H1 (cell line): Measurements from ENCODE around the gene CLN3. TPM values are rescaled to one million over a fixed set of nuclear protein-coding genes. Genes with fewer than 3 reads are reported as not detected.

Experiments used
- CTCF ChIA-PET: fragments of 300-600 bp; sonication (Branson Sonifier 250); formaldehyde crosslinking; loops from one replicate; lab custom pipeline; 2021; ENCODE audit not compliant: partially characterized antibody; lab: Charles Lee
- POLR2A ChIA-PET: fragments of 300-600 bp; sonication (Branson Sonifier 250); formaldehyde crosslinking; loops from one replicate; lab custom pipeline; 2021; ENCODE audit warnings: inconsistent platforms; ENCODE audit not compliant: partially characterized antibody; lab: Charles Lee
- DNase-seq, 2 experiments: peaks; one replicate each; pipeline versions ENCODE4 v3.0.0 to v3.0.0-alpha.2; 2010 to 2022; ENCODE audit warnings: low spot score in 2 of 2, low read depth in 1 of 2, mixed read lengths in 1 of 2
- FAIRE-seq: peaks from 2 replicates; lab custom pipeline; 2011; peaks lifted over from hg19 to GRCh38; lab: Jason Lieb, UNC
- H2AFZ ChIP-seq: 2 replicates; pipeline ENCODE4 v1.8.1; 2012; ENCODE audit warnings: low read length, inconsistent platforms
- H2AK5ac ChIP-seq: 2 replicates; pipeline ENCODE4 v1.6.1; 2013; ENCODE audit warnings: low read depth, low read length
- H2BK120ac ChIP-seq: replicated peaks from 2 replicates; pipeline ENCODE3; 2013; ENCODE audit warnings: low read depth, low read length, inconsistent platforms
- H2BK12ac ChIP-seq: 2 replicates; pipeline ENCODE4 v1.6.1; 2013; ENCODE audit warnings: low read depth, low read length
- H2BK15ac ChIP-seq: 2 replicates; pipeline ENCODE4 v1.6.1; 2013; ENCODE audit warnings: low read length
- H2BK20ac ChIP-seq: 2 replicates; pipeline ENCODE4 v1.6.1; 2013; ENCODE audit warnings: low read length
- H2BK5ac ChIP-seq: 2 replicates; pipeline ENCODE4 v1.6.1; 2013; ENCODE audit warnings: low read depth, low read length
- H3K14ac ChIP-seq: 2 replicates; pipeline ENCODE4 v1.6.1; 2013; ENCODE audit warnings: inconsistent platforms; ENCODE audit not compliant: insufficient read length
- H3K18ac ChIP-seq: 2 replicates; pipeline ENCODE4 v1.6.1; 2013; ENCODE audit warnings: low read length; ENCODE audit errors: extremely low read depth
- H3K23ac ChIP-seq: 2 replicates; pipeline ENCODE4 v1.6.1; 2013; ENCODE audit warnings: inconsistent platforms; ENCODE audit not compliant: insufficient read length
- H3K23me2 ChIP-seq: 2 replicates; pipeline ENCODE4 v1.6.1; 2013; ENCODE audit warnings: low read depth, low read length
- H3K27ac ChIP-seq: 2 replicates; pipeline ENCODE4 v1.6.1; 2011; ENCODE audit warnings: low read depth, low read length, inconsistent platforms
- H3K27me3 ChIP-seq, 4 experiments: replicated peaks in 1 of 4; 1 replicate in 1 of 4; 2 replicates in 3 of 4; pipeline versions ENCODE4 v1.6.1 to v1.8.1; 2011 to 2013; ENCODE audit warnings: low read length in 3 of 4, mild to moderate bottlenecking in 3 of 4, inconsistent platforms in 2 of 4, mixed read lengths in 2 of 4, moderate library complexity in 1 of 4; ENCODE audit not compliant: control insufficient read depth in 3 of 4, insufficient read depth in 3 of 4; ENCODE audit errors: extremely low read depth in 1 of 4
- H3K36me3 ChIP-seq, 4 experiments: 2 replicates each; pipeline versions ENCODE4 v1.6.1 to v1.8.1; 2011 to 2013; ENCODE audit warnings: mild to moderate bottlenecking in 4 of 4, low read length in 3 of 4, moderate library complexity in 2 of 4, control low read depth in 1 of 4, inconsistent platforms in 1 of 4; ENCODE audit not compliant: insufficient read depth in 4 of 4, control insufficient read depth in 2 of 4
- H3K4ac ChIP-seq: replicated peaks from 2 replicates; pipeline ENCODE3; 2013; ENCODE audit warnings: low read length, low read depth, mixed read lengths, inconsistent platforms; ENCODE audit not compliant: insufficient read length
- H3K4me1 ChIP-seq, 4 experiments: replicated peaks in 1 of 4; 1 replicate in 1 of 4; 2 replicates in 3 of 4; pipeline versions ENCODE4 v1.6.1 to v1.8.1; 2011 to 2013; ENCODE audit warnings: low read length in 3 of 4, inconsistent platforms in 2 of 4, mixed read lengths in 1 of 4; ENCODE audit not compliant: insufficient read depth in 4 of 4, control insufficient read depth in 3 of 4
- H3K4me2 ChIP-seq, 2 experiments: 2 replicates each; pipeline versions ENCODE4 v1.6.1 to v1.8.1; 2011 to 2013; ENCODE audit warnings: low read depth in 2 of 2, low read length in 2 of 2, control low read depth in 1 of 2, inconsistent platforms in 1 of 2, mild to moderate bottlenecking in 1 of 2; ENCODE audit not compliant: insufficient read depth in 1 of 2
- H3K4me3 ChIP-seq, 4 experiments: fragments of 200-600, 300-600 bp in 1 of 4; sonication (generic), shearing (Covaris generic), sonication (Bioruptor Twin) in 1 of 4; 2 replicates each; pipeline versions ENCODE4 v1.5.1 to v1.8.1; 2011 to 2016; ENCODE audit warnings: low read length in 4 of 4, low read depth in 3 of 4, control low read depth in 2 of 4, inconsistent platforms in 2 of 4, mild to moderate bottlenecking in 2 of 4, mixed read lengths in 1 of 4, moderate library complexity in 1 of 4; ENCODE audit not compliant: insufficient read depth in 2 of 4; ENCODE audit errors: extremely low read depth in 1 of 4
- H3K56ac ChIP-seq: replicated peaks from 2 replicates; pipeline ENCODE3; 2013; ENCODE audit warnings: low read depth, mild to moderate bottlenecking, mixed read lengths, low read length, inconsistent platforms; ENCODE audit not compliant: insufficient read length
- H3K79me1 ChIP-seq: 2 replicates; pipeline ENCODE4 v1.6.1; 2013; ENCODE audit warnings: low read depth, low read length, control low read depth
- H3K79me2 ChIP-seq, 2 experiments: 2 replicates each; pipeline versions ENCODE4 v1.6.1 to v1.8.1; 2012 to 2013; ENCODE audit warnings: low read length in 2 of 2, mild to moderate bottlenecking in 2 of 2, inconsistent platforms in 1 of 2; ENCODE audit not compliant: insufficient read depth in 2 of 2, control insufficient read depth in 1 of 2
- H3K9ac ChIP-seq, 4 experiments: replicated peaks in 1 of 4; 1 replicate in 1 of 4; 2 replicates in 3 of 4; pipeline versions ENCODE4 v1.6.1 to v1.8.1; 2011 to 2013; ENCODE audit warnings: low read depth in 3 of 4, low read length in 3 of 4, control low read depth in 2 of 4, mild to moderate bottlenecking in 2 of 4, moderate library complexity in 2 of 4, inconsistent platforms in 1 of 4; ENCODE audit errors: extremely low read depth in 1 of 4
- H3K9me3 ChIP-seq, 2 experiments: 2 replicates each; pipeline versions ENCODE4 v1.6.1 to v1.8.1; 2012 to 2013; ENCODE audit warnings: mild to moderate bottlenecking in 2 of 2, moderate library complexity in 2 of 2, control low read depth in 1 of 2, inconsistent platforms in 1 of 2, low read depth in 1 of 2, low read length in 1 of 2, mixed read lengths in 1 of 2; ENCODE audit not compliant: insufficient read depth in 2 of 2
- H4K20me1 ChIP-seq, 2 experiments: replicated peaks in 1 of 2; 2 replicates each; pipeline versions ENCODE3 to v1.8.1; 2011 to 2013; ENCODE audit warnings: inconsistent platforms in 2 of 2, low read length in 2 of 2, mild to moderate bottlenecking in 1 of 2; ENCODE audit not compliant: insufficient read depth in 2 of 2, control insufficient read depth in 1 of 2
- H4K5ac ChIP-seq: 2 replicates; pipeline ENCODE4 v1.6.1; 2013; ENCODE audit warnings: low read length, low read depth, mixed read lengths, inconsistent platforms; ENCODE audit not compliant: insufficient read length
- H4K8ac ChIP-seq: 2 replicates; pipeline ENCODE4 v1.8.0; 2013; ENCODE audit warnings: mild to moderate bottlenecking, moderate library complexity, low read length, inconsistent platforms; ENCODE audit not compliant: insufficient read depth; ENCODE audit errors: extremely low read depth
- H4K91ac ChIP-seq: replicated peaks from 2 replicates; pipeline ENCODE3; 2013; ENCODE audit warnings: low read length, mixed read lengths, inconsistent platforms; ENCODE audit not compliant: insufficient read length
- BCL11A ChIP-seq, 2 experiments: IDR thresholded peaks; one replicate each; pipeline ENCODE4 v1.6.1; 2011; ENCODE audit warnings: low read depth in 2 of 2, low read length in 2 of 2, mild to moderate bottlenecking in 2 of 2
- JUN ChIP-seq: IDR thresholded peaks from 2 replicates; pipeline ENCODE4 v1.6.1; 2011; ENCODE audit warnings: low read depth, mild to moderate bottlenecking, improper control_type of control experiment, low read length
- MAX ChIP-seq: IDR thresholded peaks from 2 replicates; pipeline ENCODE4 v1.6.1; 2012; ENCODE audit warnings: inconsistent platforms
- SAP30 ChIP-seq: fragments of 300-600 bp; sonication (generic); IDR thresholded peaks from 2 replicates; pipeline ENCODE4 v1.7.1; 2012; ENCODE audit warnings: low read length, moderate library complexity, mild to moderate bottlenecking, inconsistent platforms; ENCODE audit not compliant: insufficient read depth, insufficient replicate concordance
- SIN3A ChIP-seq, 2 experiments: IDR thresholded peaks in 1 of 2; conservative IDR thresholded peaks in 1 of 2; 2 replicates each; pipeline ENCODE4 v1.6.1; 2011 to 2012; ENCODE audit warnings: low read length in 2 of 2, improper control_type of control experiment in 1 of 2, low read depth in 1 of 2, mild to moderate bottlenecking in 1 of 2
- SP4 ChIP-seq: IDR thresholded peaks from 2 replicates; pipeline ENCODE4 v1.6.1; 2012; ENCODE audit warnings: low read length, inconsistent platforms
- YY1 ChIP-seq: IDR thresholded peaks from 2 replicates; pipeline ENCODE4 v1.6.1; 2011; ENCODE audit warnings: low read depth, mild to moderate bottlenecking, low read length
- WGBS, 2 experiments: shearing (Covaris generic) in 1 of 2; methylation state at CpG; one replicate each; pipeline versions ENCODE4 v1.1.6 to v1.1.7; 2013 to 2015; ENCODE audit warnings: low lambda C conversion rate in 2 of 2, mixed read lengths in 2 of 2, inconsistent platforms in 1 of 2, low coverage in 1 of 2, missing lambda C conversion rate in 1 of 2; ENCODE audit not compliant: insufficient replicate concordance in 2 of 2, insufficient coverage in 1 of 2, insufficient read length in 1 of 2; ENCODE audit errors: extremely low coverage in 1 of 2, missing lambda C conversion rate in 1 of 2; 5-methylcytosine and 5-hydroxymethylcytosine counted together
- polyA plus RNA-seq, 7 experiments: library from polyadenylated mRNA; depleted of rRNA in 3 of 7; stranded (reverse) in 5 of 7; unstranded in 2 of 7; fragments of >200 nt in 5 of 7; fragments of 200-250 nt in 2 of 7; gene quantifications; 1 replicate in 5 of 7; 2 replicates in 1 of 7; 4 replicates in 1 of 7; pipeline versions ENCODE4 v1.2.1 to v1.2.3, GENCODE V29; 2011 to 2013; ENCODE audit warnings: missing spikeins in 2 of 7, mixed read lengths in 2 of 7
- total RNA-seq: library from RNA; stranded (reverse); fragmentation: NEBNext Ultra II Directional; extraction: Animal tissue kit (Norgen Biotek cat#: 25700); gene quantifications from 2 replicates; pipeline ENCODE4 v1.2.1, GENCODE V29; 2021

The CLN3 gene
- total and polyA plus RNA-seq, 2 of the 8 experiments (the other 6 are each of a cell fraction or from before 2014, with no cell fraction given) = 22.9 to 44.3 TPM

DNA sequence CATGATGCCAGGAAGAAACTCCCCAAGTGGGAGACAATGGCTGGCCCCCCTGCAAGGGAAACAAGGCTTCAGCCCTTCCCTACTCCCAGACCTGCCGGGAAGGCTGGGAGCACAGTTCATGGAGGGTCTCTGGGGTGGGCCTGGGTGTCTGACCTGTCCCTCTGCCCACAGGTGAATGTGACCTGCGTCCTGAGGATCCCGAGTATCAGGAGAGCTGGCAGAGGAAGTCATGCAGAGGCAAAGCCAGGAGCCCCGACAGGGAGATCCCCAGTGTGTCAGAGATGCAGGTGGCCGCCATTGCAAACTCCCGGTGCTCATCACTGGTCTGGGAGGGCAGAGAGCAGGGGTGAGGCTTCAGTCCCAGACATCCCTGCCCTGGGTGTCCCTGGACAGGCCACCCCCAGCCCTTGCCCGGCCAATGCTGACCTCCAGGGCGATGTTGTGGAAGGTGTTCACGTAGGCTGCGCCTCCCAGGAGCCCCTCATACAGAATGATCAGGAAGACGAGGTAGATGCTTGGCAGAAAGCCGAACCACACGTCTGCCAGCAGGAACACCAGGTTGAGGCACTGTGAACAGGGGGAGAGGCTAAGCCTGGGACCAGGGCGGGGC, 14.5 kb downstream of the CLN3 start:
- Histone ChIP-seq H3K4me3 (no peak overlapping the region), H2AFZ (no peak overlapping the region), H4K8ac (no peak overlapping the region), H4K5ac (no peak overlapping the region), H3K9me3 (no peaks in the 10 kb centered on the region), H2BK15ac (no peak overlapping the region), H3K79me1 (no peaks in the 10 kb centered on the region), H3K79me2 (no peaks in the 10 kb centered on the region), H2BK120ac (no peak overlapping the region), H3K27ac (no peak overlapping the region), H3K27me3 (no peaks in the 10 kb centered on the region), H2AK5ac (no peak overlapping the region), H4K91ac (no peak overlapping the region), H4K20me1 (peaks cover 0 to 5% of the 10 kb centered on the region in 2 experiments), H3K4me2 (no peak overlapping the region), H3K56ac (no peak overlapping the region), H3K23me2 (no peaks in the 10 kb centered on the region), H3K9ac (no peak overlapping the region), H3K36me3 (peaks cover 0 to 5% (median 1%) of the 10 kb centered on the region in 4 experiments; a peak in 1 of 8 replicates), H3K4ac (no peak overlapping the region), H3K23ac (no peak overlapping the region), H3K4me1 (no peaks in the 10 kb centered on the region), H2BK12ac (no peak overlapping the region), H2BK5ac (no peak overlapping the region), H2BK20ac (no peak overlapping the region), H3K18ac (no peak overlapping the region), H3K14ac (no peak overlapping the region)
- no peak for DNase-seq
- CTCF ChIA-PET = no interaction called here
- TF ChIP-seq YY1 (no peak), BCL11A (IDR thresholded peaks at IDR 0.05; ENCODE audit: low read depth in 2 of 2, low read length in 2 of 2) (no peak), JUN (no peak), SIN3A (conservative IDR thresholded peaks at IDR 0.05 in 1 of 2, IDR thresholded peaks at IDR 0.05 in 1 of 2; ENCODE audit: low read depth in 1 of 2, low read length in 2 of 2) (no peak), MAX (no peak), SAP30 (no peak), SP4 (no peak)
- no peak for FAIRE-seq
- POLR2A ChIA-PET = no interaction called here
- WGBS, 2 experiments = 86% methylated on average over 12 of the region's 14 CpGs; no CpG with 5 or more reads in 1 of the 2 experiments
